Measurements from ENCODE around the gene GHRL. TPM values are rescaled to one million over a fixed set of nuclear protein-coding genes. Genes with fewer than 3 reads are reported as not detected.

GHRL gene
- total RNA-seq, 1 donor from 2014 or later, result 45.8 TPM

- no peak overlapping the region for H3K4me3 Mint-ChIP-seq (ENCODE audit: low read depth)
- no peak for TF ChIP-seq CTCF (IDR thresholded peaks at IDR 0.05; ENCODE audit: unreplicated experiment)
- no peaks in the 10 kb centered on the region for H3K4me1 Mint-ChIP-seq (ENCODE audit: low read depth)
- H3K36me3 Mint-ChIP-seq (ENCODE audit: insufficient read depth), result peaks cover 23% of the 10 kb centered on the region
- H3K27me3 Mint-ChIP-seq, result no peaks in the 10 kb centered on the region
- DNase-seq (ENCODE audit: low spot score, unreplicated experiment), result no peak
- H3K27ac Mint-ChIP-seq, result no peak overlapping the region
- H3K9me3 Mint-ChIP-seq (ENCODE audit: low read depth), result no peaks in the 10 kb centered on the region
These were observed 13.4 kb upstream of the GHRL start for GRCh38 chr3:10306156-10306555.

- H3K9me3 Mint-ChIP-seq (ENCODE audit: low read depth), result no peaks in the 10 kb centered on the region
- DNase-seq (ENCODE audit: low spot score, unreplicated experiment), result no peak
- no peak overlapping the region for H3K27ac Mint-ChIP-seq
- no peaks in the 10 kb centered on the region for H3K4me1 Mint-ChIP-seq (ENCODE audit: low read depth)
- no peaks in the 10 kb centered on the region for H3K27me3 Mint-ChIP-seq
- no peak overlapping the region for H3K4me3 Mint-ChIP-seq (ENCODE audit: low read depth)
- TF ChIP-seq CTCF (IDR thresholded peaks at IDR 0.05; ENCODE audit: unreplicated experiment), result no peak
- H3K36me3 Mint-ChIP-seq (ENCODE audit: insufficient read depth), result peaks cover 24% of the 10 kb centered on the region
These were observed 12.7 kb upstream of the GHRL start for GRCh38 chr3:10305331-10305902.

DNA sequence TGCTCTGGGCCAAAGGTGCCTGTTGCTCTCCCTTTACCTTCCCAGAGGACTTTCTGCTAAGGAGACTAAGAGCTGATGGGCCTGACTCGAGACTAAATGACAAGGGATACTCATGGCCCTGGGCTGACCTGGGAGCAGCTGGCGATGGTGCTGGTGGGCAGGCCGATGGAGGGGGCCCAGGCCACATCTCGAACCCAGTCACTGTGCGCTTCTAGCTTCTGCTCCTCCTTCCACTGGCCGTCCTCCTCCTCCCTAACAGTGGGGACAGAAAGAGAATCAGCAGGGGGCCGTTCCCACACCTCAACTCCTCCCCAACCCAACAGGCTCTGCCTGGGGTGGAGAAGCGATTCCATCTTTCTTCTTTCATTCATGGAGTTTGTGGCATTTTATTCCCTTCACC lies 12.2 kb upstream of the GHRL start:
- Mint-ChIP-seq H3K4me1 (ENCODE audit: low read depth) (no peaks in the 10 kb centered on the region), H3K27ac (peak overlapping the region; percentile 29), H3K36me3 (ENCODE audit: insufficient read depth) (peaks cover 24% of the 10 kb centered on the region), H3K4me3 (ENCODE audit: low read depth) (no peak overlapping the region), H3K27me3 (no peaks in the 10 kb centered on the region), H3K9me3 (ENCODE audit: low read depth) (no peaks in the 10 kb centered on the region)
- no peak for TF ChIP-seq CTCF (IDR thresholded peaks at IDR 0.05; ENCODE audit: unreplicated experiment)
- no peak for DNase-seq (ENCODE audit: low spot score, unreplicated experiment)

DNA sequence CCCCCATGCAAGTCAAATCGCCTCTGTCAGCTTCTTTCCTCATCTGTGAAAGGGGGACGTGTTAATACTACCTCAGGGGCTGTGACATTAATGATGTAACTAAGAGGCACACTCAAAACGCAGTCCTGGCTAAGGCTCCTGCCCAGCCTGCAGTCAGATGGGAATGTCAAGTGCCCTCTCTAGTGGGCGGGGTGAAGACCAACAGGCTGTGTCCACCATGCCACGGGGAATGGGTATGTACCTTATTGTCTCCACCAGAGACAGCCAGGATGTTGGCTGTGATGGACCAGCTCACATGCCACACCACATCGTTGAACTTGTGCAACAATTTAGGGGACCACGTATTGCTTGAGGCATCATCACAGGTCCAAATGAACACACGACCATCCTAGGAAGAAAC lies 11.0 kb upstream of the GHRL start:
- DNase-seq (ENCODE audit: low spot score, unreplicated experiment), result no peak
- Mint-ChIP-seq H3K4me3 (ENCODE audit: low read depth) (no peak overlapping the region), H3K9me3 (ENCODE audit: low read depth) (no peaks in the 10 kb centered on the region), H3K27me3 (no peaks in the 10 kb centered on the region), H3K36me3 (ENCODE audit: insufficient read depth) (peaks cover 24% of the 10 kb centered on the region), H3K4me1 (ENCODE audit: low read depth) (no peaks in the 10 kb centered on the region), H3K27ac (no peak overlapping the region)
- TF ChIP-seq CTCF (IDR thresholded peaks at IDR 0.05; ENCODE audit: unreplicated experiment), result no peak

GRCh38 chr3:10303105-10303504 lies 10.4 kb upstream of the GHRL start:
- TF ChIP-seq CTCF (IDR thresholded peaks at IDR 0.05; ENCODE audit: unreplicated experiment), result no peak
- peaks cover 23% of the 10 kb centered on the region for H3K36me3 Mint-ChIP-seq (ENCODE audit: insufficient read depth)
- no peak overlapping the region for H3K27ac Mint-ChIP-seq

More at GRCh38 chr3:10303105-10303504, 10.4 kb upstream of the GHRL start:
- H3K9me3 Mint-ChIP-seq (ENCODE audit: low read depth), result no peaks in the 10 kb centered on the region
- no peaks in the 10 kb centered on the region for H3K27me3 Mint-ChIP-seq
- no peak overlapping the region for H3K4me3 Mint-ChIP-seq (ENCODE audit: low read depth)
- no peak for DNase-seq (ENCODE audit: low spot score, unreplicated experiment)
- H3K4me1 Mint-ChIP-seq (ENCODE audit: low read depth), result no peaks in the 10 kb centered on the region

All from progenitor cell of endocrine pancreas (in vitro differentiated cells).